H4 (cell line): Measurements from ENCODE around the gene MS4A1. TPM values are rescaled to one million over a fixed set of nuclear protein-coding genes. Genes with fewer than 3 reads are reported as not detected.
"Not testable (repeated sequence)": the region's sequence is repeated elsewhere in the genome, so short reads cannot be mapped to it uniquely, and the experiment has no call there.

Source experiments
- DNase-seq: peaks from one replicate; pipeline ENCODE4 v3.0.0-alpha.2; 2015; ENCODE audit warnings: low spot score
- total RNA-seq: library from RNA; depleted of rRNA; stranded (reverse); fragments of >200 nt; shearing (Covaris generic); gene quantifications from 2 replicates; pipeline ENCODE4 v1.2.3, GENCODE V29; 2014; rRNA removed

The MS4A1 gene
- total RNA-seq, 1 experiment from 2014 or later, result not detected

DNA sequence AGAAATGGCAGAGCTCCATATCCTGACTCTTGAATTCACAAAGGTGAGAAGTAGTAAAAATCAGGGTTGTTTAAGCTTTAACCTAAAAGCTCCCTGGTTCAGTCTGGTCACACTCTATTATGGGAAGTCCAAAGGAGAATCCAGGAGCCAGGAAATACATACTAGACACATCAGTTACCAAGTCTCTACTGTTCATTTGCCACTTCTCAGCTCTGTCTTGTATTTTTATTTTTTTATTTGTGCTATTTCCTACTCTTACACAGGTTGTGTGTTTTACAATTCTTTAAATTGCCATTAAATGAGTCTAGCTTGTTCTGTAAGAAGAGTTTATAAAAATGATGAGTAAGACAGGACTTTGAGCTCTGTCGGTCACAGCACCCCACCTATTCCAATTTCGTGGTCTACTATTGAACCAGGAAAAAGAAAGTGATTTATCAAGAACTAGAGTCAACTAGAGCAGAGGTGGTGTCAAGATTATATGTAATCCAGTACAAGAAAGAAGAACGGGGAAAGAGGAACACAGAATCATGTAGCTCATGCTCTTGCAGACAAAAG is 46.7 kb downstream of the MS4A1 start:
- no peak for DNase-seq

DNA sequence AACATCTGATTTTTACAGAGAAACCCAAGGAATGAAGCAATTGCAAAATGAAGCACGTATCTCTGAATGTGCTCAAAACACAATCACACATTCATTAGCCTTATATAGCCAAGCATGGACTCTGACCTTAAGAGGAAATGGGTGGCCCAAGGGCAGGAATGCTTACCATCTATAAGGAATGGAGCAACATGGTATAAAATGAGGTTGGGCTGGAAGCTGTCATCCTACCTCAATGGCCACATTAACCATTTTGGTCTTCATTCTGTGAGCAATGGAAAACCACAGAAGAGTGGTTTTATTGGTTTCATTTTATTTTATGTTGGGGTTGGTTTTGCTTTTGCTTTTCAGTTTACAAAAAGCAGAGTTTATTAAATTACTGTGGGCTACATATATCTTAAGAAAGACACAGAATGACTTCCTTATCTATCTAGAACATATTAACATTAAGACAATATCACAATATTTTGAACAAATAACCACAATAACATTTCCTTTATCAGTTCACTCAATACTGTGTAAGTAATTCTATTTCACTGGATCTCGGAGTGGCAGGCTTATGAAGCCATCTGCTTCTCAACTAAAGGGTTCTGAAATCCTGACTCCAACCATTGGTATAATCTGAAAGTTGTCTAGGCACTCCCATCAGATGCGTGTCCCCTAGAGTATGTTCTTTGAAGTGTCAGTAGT is 48.7 kb downstream of the MS4A1 start:
- DNase-seq, result peak; percentile 4

DNA sequence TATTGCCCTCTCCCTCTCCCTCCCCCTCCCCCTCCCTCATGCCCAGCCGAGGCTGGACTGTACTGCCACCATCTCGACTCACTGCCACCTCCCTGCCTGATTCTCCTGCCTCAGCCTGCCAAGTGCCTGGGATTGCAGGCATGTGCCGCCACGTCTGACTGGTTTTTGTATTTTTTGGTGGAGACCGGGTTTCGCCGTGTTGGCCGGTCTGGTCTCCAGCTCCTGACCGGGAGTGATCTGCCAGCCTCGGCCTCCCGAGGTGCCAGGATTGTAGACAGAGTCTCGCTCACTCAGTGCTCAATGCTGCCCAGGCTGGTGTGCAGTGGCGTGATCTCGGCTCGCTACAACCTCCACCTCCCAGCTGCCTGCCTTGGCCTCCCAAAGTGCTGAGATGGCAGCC is 54.0 kb downstream of the MS4A1 start:
- DNase-seq, result not testable (repeated sequence)

DNA sequence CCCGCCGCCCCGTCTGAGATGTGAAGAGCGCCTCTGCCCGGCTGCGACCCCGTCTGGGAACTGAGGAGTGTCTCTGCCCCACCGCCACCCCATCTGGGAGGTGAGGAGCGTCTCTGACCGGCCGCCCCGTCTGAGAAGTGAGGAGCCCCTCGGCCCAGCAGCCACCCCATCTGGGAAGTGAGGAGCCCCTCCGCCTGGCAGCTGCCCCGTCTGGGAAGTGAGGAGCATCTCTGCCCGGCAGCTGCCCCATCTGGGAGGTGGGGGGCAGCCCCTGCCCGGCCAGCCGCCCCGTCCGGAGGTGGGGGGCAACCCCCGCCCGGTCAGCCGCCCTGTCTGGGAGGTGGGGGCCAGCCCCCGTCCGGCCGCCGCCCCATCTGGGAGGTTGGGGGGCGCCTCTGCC is 54.6 kb downstream of the MS4A1 start:
- DNase-seq, result not testable (repeated sequence)

DNA sequence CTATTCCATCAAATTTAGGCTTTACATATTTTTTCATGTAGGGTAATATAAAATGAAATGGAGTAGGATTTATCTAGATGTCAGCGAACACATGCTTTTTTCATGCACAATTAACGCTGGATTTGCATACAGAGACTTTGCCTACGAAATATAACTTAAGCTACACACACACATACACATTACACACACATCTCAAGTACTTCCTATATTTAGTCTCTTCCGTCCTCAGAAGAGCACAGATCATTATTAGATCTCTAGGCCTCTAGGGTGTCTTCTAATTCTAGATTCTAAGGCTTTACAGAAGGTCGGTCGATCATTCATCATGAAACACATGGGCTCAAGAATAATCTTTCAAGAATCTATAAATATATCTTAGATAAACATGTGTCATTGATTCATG is 55.7 kb downstream of the MS4A1 start:
- no peak for DNase-seq

DNA sequence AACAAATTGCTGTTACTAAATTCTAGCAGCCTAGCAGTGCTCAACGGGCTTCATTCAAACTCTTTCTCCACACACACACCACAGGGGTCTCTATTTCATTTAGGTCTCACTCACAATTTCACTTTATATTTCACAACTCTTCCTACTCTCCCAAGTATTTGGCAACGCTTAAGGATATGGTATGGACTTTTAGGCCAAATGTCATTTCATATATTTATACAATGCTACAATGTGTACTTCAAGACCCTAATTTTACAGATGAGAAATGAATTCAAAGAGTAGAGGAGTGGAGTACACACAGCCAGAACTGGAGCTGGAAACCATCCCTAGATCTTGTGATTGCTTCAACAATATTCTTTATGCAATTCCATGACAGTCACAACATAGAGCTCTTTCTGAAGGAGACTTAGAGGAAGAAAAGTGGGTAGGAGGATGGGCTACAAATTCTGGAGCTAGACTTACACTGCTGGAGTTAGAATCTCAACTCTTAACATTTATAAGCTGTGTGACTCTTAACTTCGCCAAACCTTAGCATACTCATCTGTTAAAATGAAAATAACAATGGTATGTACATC is 57.1 kb downstream of the MS4A1 start:
- no peak for DNase-seq

DNA sequence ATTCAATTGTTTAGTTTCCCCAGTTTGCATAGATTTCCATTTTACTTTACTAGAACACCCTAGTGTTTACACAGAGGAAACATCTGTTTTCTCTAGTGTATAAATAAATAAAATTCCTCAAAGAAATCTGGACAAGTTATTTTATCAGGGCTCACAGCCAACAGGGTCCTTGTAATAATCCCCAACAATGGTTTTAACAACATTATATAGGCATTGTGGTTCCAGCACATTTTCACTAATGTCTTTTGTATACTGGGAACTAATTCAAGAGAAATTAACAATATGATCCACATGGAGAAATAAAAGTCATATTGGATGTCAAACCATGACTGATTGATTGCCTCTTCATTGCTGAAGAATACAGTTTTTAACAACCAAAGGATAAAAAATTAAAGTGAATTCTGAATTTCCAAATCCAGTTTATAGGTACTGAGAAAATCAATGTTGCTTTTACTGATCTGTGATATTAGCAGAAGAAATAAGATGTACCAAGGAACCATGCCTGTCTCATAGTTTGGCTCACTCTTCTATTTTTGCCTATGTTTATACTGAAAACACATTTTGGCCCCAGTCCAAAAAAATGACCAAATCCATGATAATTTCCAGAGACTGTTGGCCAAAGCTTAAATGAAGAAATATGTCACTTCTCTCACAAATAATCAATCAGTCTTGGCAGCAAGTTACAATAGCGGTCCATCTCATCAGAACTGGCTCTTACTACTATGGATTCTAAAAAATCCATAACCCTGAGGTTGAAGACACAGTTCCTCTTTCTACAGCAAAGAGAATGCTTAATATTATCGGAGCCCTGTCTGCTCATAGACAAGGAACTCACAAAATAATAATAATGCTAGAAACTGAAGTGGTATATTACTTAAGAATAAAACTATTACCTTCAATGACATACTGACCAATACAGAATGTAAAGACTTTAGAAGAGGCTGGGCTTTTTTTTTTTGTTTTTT is 58.1 kb downstream of the MS4A1 start:
- no peak for DNase-seq

DNA sequence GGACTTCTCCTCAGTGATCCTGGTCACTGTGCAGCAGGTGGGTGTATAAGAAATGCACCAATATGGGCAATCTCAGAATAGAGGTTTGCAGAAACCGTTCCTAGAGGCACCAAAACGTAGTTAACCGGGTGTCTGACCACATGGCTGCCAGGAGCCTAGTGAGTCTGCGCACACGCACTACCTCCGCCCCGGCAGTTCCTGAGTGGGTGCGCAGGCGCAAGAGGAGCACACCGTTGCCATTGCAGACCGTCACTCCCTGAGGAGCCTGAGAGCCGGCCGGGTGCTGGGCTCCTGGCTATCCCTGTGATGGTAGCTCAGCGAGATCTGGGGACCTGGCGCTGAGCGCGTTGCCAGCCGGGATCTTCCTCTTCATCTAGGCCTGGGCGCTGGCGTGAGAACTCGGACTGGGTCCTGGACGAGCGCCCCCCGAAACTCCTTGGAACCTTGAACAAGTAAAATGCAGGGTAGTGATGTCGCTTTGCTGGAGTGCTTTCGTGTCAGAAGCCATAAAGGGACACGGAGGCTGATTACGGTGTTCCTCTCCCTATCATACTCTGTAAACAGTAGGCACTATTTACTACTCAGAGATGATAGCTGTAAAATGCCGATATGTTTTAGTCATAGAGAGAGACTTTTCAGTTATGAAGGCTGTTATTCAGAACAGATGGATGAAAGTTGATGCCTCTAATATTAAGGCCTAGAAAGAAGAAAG is 59.7 kb downstream of the MS4A1 start, which contains the start of gene MS4A13:
Gene MS4A13 (plus strand): TSS at position 249 of the 712 bp plus-strand sequence. CDS start 2,692 bp downstream, outside the sequence.
- DNase-seq, result peak; percentile 90

Other genes starting within 250 kb of the MS4A1 start
- gene MS4A4E, start 212.7 kb upstream of the MS4A1 start, total RNA-seq, result not detected in 2 replicates
- 0.06 and 0.55 TPM in 2 replicates for gene MS4A4A, start 175.2 kb upstream of the MS4A1 start, total RNA-seq
- gene MS4A6E, start 128.6 kb upstream of the MS4A1 start, total RNA-seq, result not detected in 2 replicates
- gene MS4A7, start 77.3 kb upstream of the MS4A1 start, total RNA-seq, result not detected in 2 replicates
- not detected in 2 replicates for gene MS4A14, start 59.4 kb upstream of the MS4A1 start, total RNA-seq
- gene MS4A5, start 26.3 kb upstream of the MS4A1 start, total RNA-seq, result not detected in 2 replicates
- gene MS4A12, start 36.9 kb downstream of the MS4A1 start, total RNA-seq, result not detected in 2 replicates
- gene MS4A13, start 59.5 kb downstream of the MS4A1 start, total RNA-seq, result not detected in 2 replicates
- 0.17 TPM in 1 of 2 replicates, not detected in the other for gene MS4A8, start 243.8 kb downstream of the MS4A1 start, total RNA-seq